Natural killer cell (primary cell): ENCODE measurements around the gene KCNMB3. TPM values are rescaled to one million over a fixed set of nuclear protein-coding genes. Genes with fewer than 3 reads are reported as not detected.
"Not testable (repeated sequence)": the region's sequence is repeated elsewhere in the genome, so short reads cannot be mapped to it uniquely, and the experiment has no call there.

Experiments
- ATAC-seq, 3 donors: fragments of 150-1000 bp in 2 of 3; fragments of 200-7000 bp in 1 of 3; cut with Tn5 transposase; 1 replicate in 1 of 3; 2 replicates in 2 of 3; pipeline ENCODE4 v1.10.0; 2021; ENCODE audit warnings: mild to moderate bottlenecking in 2 of 3, moderate library complexity in 2 of 3
- DNase-seq, 2 donors: peaks; one replicate each; pipeline versions ENCODE4 v3.0.0 to v3.0.0-alpha.2; 2013 to 2021; ENCODE audit warnings: mixed read lengths in 1 of 2
- H3K27ac ChIP-seq: one replicate; pipeline ENCODE4 v1.5.1; 2013; ENCODE audit warnings: mild to moderate bottlenecking, low read length
- H3K27me3 ChIP-seq: one replicate; pipeline ENCODE4 v1.6.1; 2013; ENCODE audit warnings: low read length; ENCODE audit not compliant: control insufficient read depth, insufficient read depth
- H3K36me3 ChIP-seq: one replicate; pipeline ENCODE4 v1.6.1; 2013; ENCODE audit warnings: low read length; ENCODE audit not compliant: control insufficient read depth, insufficient read depth
- H3K4me1 ChIP-seq: one replicate; pipeline ENCODE4 v1.6.1; 2013; ENCODE audit warnings: low read length; ENCODE audit not compliant: control insufficient read depth, insufficient read depth
- H3K4me3 ChIP-seq: one replicate; pipeline ENCODE4 v1.5.1; 2013; ENCODE audit warnings: low read length
- H3K9me3 ChIP-seq: one replicate; pipeline ENCODE4 v1.6.1; 2013; ENCODE audit warnings: low read length; ENCODE audit not compliant: control insufficient read depth, insufficient read depth
- H3K27ac Mint-ChIP-seq, 2 donors: one replicate each; pipeline ENCODE4 v1.8.0; 2022; ENCODE audit warnings: mild to moderate bottlenecking in 2 of 2, mixed read lengths in 2 of 2, moderate library complexity in 1 of 2
- H3K27me3 Mint-ChIP-seq, 2 donors: one replicate each; pipeline ENCODE4 v1.8.0; 2022; ENCODE audit warnings: low read depth in 2 of 2, mixed read lengths in 2 of 2
- H3K36me3 Mint-ChIP-seq: one replicate; pipeline ENCODE4 v1.8.0; 2022; ENCODE audit warnings: mixed read lengths
- H3K4me1 Mint-ChIP-seq, 2 donors: one replicate each; pipeline ENCODE4 v1.8.0; 2022; ENCODE audit warnings: mixed read lengths in 2 of 2
- H3K4me3 Mint-ChIP-seq: one replicate; pipeline ENCODE4 v1.8.0; 2022; ENCODE audit warnings: mild to moderate bottlenecking, moderate library complexity, mixed read lengths
- H3K9me3 Mint-ChIP-seq, 2 donors: one replicate each; pipeline ENCODE4 v1.8.0; 2022; ENCODE audit warnings: mixed read lengths in 2 of 2
- CTCF ChIP-seq: fragments of 200-600 bp; IDR thresholded peaks from one replicate; pipeline ENCODE4 v1.8.0; 2022; ENCODE audit warnings: antibody characterized with exemption
- WGBS: methylation state at CpG from one replicate; pipeline ENCODE4 v1.1.7; 2013; ENCODE audit warnings: missing lambda C conversion rate; ENCODE audit not compliant: insufficient coverage; 5-methylcytosine and 5-hydroxymethylcytosine counted together
- intact Hi-C: fragments of 100-400 bp; cut with micrococcal nuclease; formaldehyde crosslinking; loops from one replicate; pipeline ENCODE4 v1.14.2; 2022
- total RNA-seq, 4 donors: library from RNA; stranded (reverse); fragments of 120-200 nt in 1 of 4; gene quantifications; one replicate each; pipeline versions ENCODE4 v1.2.3 to v1.2.4, GENCODE V29; 2013 to 2022

KCNMB3 gene
- total RNA-seq, 3 donors from 2014 or later (not counting 1 experiment from before 2014, with no cell fraction given), result 1.3 to 1.8 (median 1.4) TPM

- Histone ChIP-seq H3K36me3 (peaks cover 46% of the 10 kb centered on the region), H3K27ac (no peak overlapping the region), H3K27me3 (no peaks in the 10 kb centered on the region), H3K4me1 (no peaks in the 10 kb centered on the region), H3K9me3 (no peaks in the 10 kb centered on the region), H3K4me3 (no peak overlapping the region)
- Mint-ChIP-seq H3K9me3 (no peaks in the 10 kb centered on the region), H3K27me3 (no peaks in the 10 kb centered on the region), H3K4me1 (no peaks in the 10 kb centered on the region), H3K4me3 (no peak overlapping the region), H3K27ac (no peak overlapping the region), H3K36me3 (peaks cover 22% of the 10 kb centered on the region)
- no peak for TF ChIP-seq CTCF
- intact Hi-C loops, result no loop called here
- DNase-seq (no peak), ATAC-seq (no peak)
- 100% methylated on average over 3 of the region's 3 CpGs for WGBS
Observed at GRCh38 chr3:179227349-179227748, 23.6 kb downstream of the KCNMB3 start.

GRCh38 chr3:179224584-179224983, 26.3 kb downstream of the KCNMB3 start:
- peaks cover 46% of the 10 kb centered on the region for H3K36me3 ChIP-seq
- Mint-ChIP-seq H3K27ac (no peak overlapping the region), H3K4me3 (no peak overlapping the region)

GRCh38 chr3:179223548-179223947, 27.4 kb downstream of the KCNMB3 start:
- H3K9me3 Mint-ChIP-seq, result no peaks in the 10 kb centered on the region
- H3K4me1 Mint-ChIP-seq, result no peaks in the 10 kb centered on the region
- no CpG with 5 or more reads among the region's 2 CpGs for WGBS
- Histone ChIP-seq H3K4me1 (no peaks in the 10 kb centered on the region), H3K9me3 (no peaks in the 10 kb centered on the region), H3K4me3 (no peak overlapping the region), H3K27me3 (no peaks in the 10 kb centered on the region), H3K27ac (no peak overlapping the region), H3K36me3 (peaks cover 45% of the 10 kb centered on the region)
- H3K27ac Mint-ChIP-seq, result no peak overlapping the region
- intact Hi-C loops, result no loop called here
- no peak for TF ChIP-seq CTCF
- H3K4me3 Mint-ChIP-seq, result no peak overlapping the region
- no peaks in the 10 kb centered on the region for H3K27me3 Mint-ChIP-seq
- DNase-seq, result no peak
- peaks cover 8% of the 10 kb centered on the region for H3K36me3 Mint-ChIP-seq
- ATAC-seq, result no peak

More at GRCh38 chr3:179224584-179224983, 26.3 kb downstream of the KCNMB3 start:
- intact Hi-C loops, result no loop called here
- Histone ChIP-seq H3K4me1 (no peaks in the 10 kb centered on the region), H3K27me3 (no peaks in the 10 kb centered on the region), H3K9me3 (no peaks in the 10 kb centered on the region), H3K4me3 (no peak overlapping the region), H3K27ac (no peak overlapping the region)
- DNase-seq, result no peak
- WGBS, result 96% methylated on average over 1 of the region's 1 CpG
- no peaks in the 10 kb centered on the region for H3K27me3 Mint-ChIP-seq
- no peaks in the 10 kb centered on the region for H3K4me1 Mint-ChIP-seq
- no peak for ATAC-seq
- H3K36me3 Mint-ChIP-seq, result peaks cover 8% of the 10 kb centered on the region
- no peak for TF ChIP-seq CTCF
- H3K9me3 Mint-ChIP-seq, result no peaks in the 10 kb centered on the region

GRCh38 chr3:179218213-179218612, 32.7 kb downstream of the KCNMB3 start:
- H3K4me3 Mint-ChIP-seq, H3K9me3 Mint-ChIP-seq, H3K27me3 ChIP-seq, H3K27ac Mint-ChIP-seq, DNase-seq, H3K27ac ChIP-seq, H3K4me1 ChIP-seq, H3K4me3 ChIP-seq, ATAC-seq, intact Hi-C loops, H3K9me3 ChIP-seq, H3K4me1 Mint-ChIP-seq, H3K36me3 Mint-ChIP-seq, H3K27me3 Mint-ChIP-seq: not testable (repeated sequence)
- H3K36me3 ChIP-seq, result peaks cover 20% of the 10 kb centered on the region
- WGBS, result no CpG with 5 or more reads among the region's 1 CpG

GRCh38 chr3:179215550-179215949, 35.4 kb downstream of the KCNMB3 start:
- H3K4me3 ChIP-seq, H3K4me1 ChIP-seq, H3K4me1 Mint-ChIP-seq, H3K27ac Mint-ChIP-seq, H3K4me3 Mint-ChIP-seq, DNase-seq, H3K27me3 Mint-ChIP-seq, intact Hi-C loops, H3K9me3 Mint-ChIP-seq, H3K27me3 ChIP-seq, H3K9me3 ChIP-seq, ATAC-seq, H3K36me3 Mint-ChIP-seq, H3K27ac ChIP-seq, H3K36me3 ChIP-seq: not testable (repeated sequence)
- WGBS, result no CpG with 5 or more reads among the region's 1 CpG
